GM12872 (cell line): ENCODE results near the gene COA6.

Experiments
- TF ChIP-seq, protein P1 (sequence below): IDR thresholded peaks from 3 replicates; pipeline ENCODE4 v1.5.1; 2011; ENCODE audit warnings: low read depth, mild to moderate bottlenecking, low read length, moderate library complexity; ENCODE audit not compliant: insufficient read depth

Gene COA6, protein sequence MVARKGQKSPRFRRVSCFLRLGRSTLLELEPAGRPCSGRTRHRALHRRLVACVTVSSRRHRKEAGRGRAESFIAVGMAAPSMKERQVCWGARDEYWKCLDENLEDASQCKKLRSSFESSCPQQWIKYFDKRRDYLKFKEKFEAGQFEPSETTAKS

DNA sequence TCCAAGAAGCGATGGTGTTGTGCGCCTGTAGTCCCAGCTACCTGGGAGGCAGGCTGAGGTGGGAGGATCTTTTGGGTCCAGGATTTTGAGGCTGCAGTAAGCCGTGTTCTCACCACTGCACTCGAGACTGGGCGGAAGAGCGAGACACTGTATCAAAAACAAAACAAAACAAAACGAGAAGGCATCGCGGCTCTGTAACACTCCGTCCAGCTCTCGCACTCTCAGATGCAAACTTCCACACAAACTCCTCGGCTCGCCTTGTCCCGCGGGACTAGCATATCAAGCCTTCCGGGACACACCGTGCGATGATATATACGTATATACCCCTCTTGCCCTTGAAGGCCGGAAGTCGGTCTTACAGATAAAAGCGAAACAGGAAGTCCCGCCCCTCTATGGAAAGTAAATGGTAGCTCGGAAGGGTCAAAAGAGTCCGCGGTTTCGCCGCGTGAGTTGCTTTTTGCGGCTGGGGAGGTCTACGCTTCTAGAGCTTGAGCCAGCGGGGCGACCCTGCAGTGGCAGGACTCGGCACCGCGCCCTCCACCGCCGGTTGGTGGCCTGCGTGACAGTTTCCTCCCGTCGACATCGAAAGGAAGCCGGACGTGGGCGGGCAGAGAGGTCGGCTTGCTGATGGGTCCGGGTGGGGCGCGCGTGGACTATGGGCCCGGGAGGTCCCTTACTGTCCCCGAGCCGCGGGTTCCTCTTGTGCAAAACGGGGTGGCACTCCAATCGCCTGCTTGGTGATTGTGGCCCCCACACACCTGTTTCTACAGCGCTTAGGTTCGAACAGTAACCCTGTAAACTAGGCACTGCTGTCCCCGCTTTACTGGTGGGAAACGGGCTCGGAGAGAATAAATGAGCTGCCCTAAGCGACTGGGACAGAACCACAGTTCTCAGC is at the start of gene COA6:
TSS of gene COA6 (plus strand) at position 393 of the 895 bp plus-strand sequence. CDS start at position 404, 11 bp downstream.
- TF ChIP-seq, protein P1, sequence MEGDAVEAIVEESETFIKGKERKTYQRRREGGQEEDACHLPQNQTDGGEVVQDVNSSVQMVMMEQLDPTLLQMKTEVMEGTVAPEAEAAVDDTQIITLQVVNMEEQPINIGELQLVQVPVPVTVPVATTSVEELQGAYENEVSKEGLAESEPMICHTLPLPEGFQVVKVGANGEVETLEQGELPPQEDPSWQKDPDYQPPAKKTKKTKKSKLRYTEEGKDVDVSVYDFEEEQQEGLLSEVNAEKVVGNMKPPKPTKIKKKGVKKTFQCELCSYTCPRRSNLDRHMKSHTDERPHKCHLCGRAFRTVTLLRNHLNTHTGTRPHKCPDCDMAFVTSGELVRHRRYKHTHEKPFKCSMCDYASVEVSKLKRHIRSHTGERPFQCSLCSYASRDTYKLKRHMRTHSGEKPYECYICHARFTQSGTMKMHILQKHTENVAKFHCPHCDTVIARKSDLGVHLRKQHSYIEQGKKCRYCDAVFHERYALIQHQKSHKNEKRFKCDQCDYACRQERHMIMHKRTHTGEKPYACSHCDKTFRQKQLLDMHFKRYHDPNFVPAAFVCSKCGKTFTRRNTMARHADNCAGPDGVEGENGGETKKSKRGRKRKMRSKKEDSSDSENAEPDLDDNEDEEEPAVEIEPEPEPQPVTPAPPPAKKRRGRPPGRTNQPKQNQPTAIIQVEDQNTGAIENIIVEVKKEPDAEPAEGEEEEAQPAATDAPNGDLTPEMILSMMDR = no peak

DNA sequence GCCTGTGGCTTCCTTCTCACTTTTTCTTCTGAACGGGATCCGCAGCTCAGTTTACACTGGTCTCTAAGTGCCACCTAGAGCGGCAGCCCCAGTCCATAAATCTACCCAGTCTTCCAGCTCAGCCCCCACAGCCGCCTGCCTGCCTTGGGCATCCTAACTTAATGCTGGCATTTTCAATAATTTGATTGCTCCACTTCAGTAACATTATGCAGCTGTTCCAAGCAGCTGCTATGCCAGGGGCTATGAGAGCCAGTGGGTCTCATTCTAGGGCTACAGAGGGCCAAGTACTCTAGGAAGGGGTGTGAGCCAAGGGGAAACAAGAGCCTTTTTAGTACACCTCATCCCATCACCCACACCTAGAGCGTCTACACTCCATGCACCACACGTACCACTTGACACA is 48.4 kb upstream of the COA6 start:
- TF ChIP-seq, protein P1 = no peak

DNA sequence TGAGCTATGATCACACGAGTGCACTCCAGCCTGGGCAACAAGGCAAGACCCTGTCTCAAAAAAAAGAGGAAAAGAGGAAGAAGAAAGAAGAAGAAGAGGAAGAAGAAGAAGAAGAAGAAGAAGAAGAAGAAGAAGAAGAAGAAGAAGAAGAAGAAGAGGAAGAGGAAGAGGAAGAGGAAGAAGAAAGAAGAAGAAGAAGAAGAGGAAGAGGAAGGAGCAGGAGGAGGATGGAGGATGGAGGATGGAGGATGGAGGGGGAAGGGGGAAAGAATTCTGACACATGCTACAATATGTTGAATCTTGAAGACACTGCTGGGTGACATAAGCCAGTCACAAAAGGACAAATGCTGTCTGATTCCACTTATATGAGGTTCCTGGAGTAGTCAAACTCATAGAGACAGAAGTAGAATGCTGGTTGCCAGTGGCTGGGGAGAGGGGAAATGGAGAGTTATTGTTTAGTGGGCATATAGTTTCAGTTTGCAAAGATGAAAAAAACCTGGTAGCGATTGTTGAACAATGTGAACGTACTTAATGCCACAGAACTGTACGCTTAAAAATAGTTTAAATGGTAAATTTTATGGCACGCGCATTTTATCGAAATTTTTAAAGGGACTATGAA is 47.3 kb upstream of the COA6 start:
- TF ChIP-seq, protein P1 = no peak

DNA sequence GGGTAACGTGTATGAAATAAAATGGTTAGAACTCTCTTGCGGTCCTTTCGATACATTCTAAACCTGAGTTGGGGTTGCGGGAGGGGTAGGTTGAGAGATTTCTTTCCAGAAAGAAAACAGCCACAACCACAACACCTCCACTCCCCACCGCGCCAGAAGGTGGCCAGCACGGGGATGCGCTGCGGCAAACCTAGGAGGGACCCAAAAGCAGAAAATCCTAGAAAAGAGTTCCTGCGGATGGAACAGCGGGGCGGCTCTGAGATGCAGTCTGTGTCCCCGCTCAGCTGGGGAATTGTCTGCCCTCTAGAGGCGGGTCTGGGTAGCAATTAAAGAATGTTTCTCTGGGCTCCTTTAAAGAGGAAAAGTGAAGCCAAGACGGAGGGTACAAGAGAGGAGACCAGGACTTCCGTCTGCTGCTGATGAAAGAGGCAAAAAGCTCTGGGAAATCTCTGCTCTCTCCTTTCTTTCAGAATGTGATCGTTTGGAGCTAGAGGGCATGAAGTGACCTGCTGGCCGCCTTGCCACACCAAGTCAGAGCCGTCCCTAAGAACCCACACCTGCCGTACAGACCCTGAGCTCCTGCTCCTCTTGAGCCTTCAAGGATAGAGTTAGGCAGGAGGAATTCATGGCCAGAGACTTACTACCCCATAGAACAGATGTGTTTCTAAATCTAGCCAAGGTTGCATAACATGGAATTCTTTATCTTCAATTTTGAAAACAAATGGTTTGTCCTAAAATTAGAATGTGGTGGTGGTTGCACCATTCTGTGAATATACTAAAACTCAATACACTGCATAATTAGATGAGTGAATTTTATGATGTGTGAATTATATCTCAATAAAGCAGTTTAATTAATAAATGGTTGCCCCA is 46.5 kb upstream of the COA6 start:
- TF ChIP-seq, protein P1 = peak; percentile 77

DNA sequence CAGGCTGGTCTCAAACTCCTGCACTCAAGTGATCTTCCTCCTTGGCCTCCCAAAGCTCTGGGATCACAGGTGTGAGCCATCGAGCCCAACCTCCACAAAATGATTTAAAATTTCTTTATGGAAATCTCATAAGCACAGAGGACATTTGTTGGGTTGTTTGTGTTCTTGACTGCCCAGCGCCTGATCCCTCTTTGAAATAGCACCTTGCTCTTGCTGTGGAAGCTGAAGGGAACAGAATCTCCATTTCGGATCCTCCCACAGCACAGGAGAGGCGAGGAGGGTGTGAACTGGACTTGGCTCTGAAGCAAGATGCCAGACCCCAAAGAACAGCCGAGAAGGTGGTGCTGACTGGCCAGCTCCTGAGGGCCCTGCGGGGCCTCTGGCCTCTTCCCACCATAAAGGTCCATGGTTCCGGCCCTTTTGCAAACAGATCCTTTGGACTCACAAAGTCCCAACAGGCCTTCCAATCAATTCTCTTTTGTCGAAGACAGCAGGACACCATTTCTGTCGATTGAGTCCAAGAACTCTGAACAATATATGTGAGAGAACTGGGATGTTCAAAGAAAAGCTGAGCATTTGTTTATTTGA is 45.6 kb upstream of the COA6 start:
- TF ChIP-seq, protein P1 = no peak

DNA sequence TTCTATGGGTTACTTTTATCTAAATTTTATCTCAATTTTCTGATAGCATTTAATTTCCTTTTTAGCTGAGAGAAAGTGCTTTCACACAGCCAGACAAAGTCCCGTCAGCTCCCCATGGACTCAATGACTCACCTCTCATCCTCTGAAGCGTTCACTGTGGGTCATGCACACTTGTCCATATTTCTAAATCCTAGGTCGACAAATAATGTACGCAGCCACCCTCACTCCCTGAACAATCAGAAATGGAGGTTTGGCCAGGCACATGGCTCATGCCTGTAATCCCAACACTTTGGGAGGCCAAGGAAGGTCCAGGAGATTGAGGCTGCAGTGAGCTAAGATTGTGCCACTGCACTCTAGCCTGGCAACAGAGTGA is 42.4 kb upstream of the COA6 start:
- TF ChIP-seq, protein P1 = no peak

DNA sequence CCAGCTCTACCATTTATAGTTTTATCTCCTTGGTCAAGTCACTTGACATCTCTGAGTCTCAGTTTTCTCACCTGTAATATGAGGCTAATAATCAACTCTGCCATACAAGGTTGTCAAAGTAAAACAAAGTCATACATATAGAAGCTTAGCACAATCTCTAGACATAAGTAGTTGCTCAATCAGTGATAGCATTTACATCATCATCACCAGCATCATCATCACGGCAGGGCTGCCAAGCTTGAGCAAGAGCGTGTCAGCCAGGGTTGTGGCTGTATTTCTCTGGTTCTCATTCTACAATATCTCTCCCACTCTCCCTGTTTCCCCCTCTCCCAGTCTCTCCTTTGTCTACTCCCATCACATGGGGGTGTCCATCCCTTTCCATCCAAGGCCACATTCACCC is 41.7 kb upstream of the COA6 start:
- TF ChIP-seq, protein P1 = no peak
